GM18507 (cell line): Measurements from ENCODE around the gene FARP1.
"Not testable (repeated sequence)": the region's sequence is repeated elsewhere in the genome, so short reads cannot be mapped to it uniquely, and the experiment has no call there.

ENCODE experiments used
- DNase-seq: peaks from one replicate; pipeline ENCODE4 v3.0.0; 2011; ENCODE audit warnings: low read depth; ENCODE audit not compliant: insufficient read length; ENCODE audit errors: extremely low spot score
- FAIRE-seq: peaks from 2 replicates; lab custom pipeline; 2011; peaks lifted over from hg19 to GRCh38; lab: Jason Lieb, UNC

FARP1 gene

GRCh38 chr13:98366959-98367358, 224.1 kb downstream of the FARP1 start:
- DNase-seq, result no peak
- no peak for FAIRE-seq

- DNase-seq (no peak), FAIRE-seq (no peak)
These were observed 225.1 kb downstream of the FARP1 start for GRCh38 chr13:98368019-98368418.

- not testable (repeated sequence) for DNase-seq, FAIRE-seq
These were observed 226.6 kb downstream of the FARP1 start for GRCh38 chr13:98369520-98369919.

- DNase-seq (no peak), FAIRE-seq (no peak)
These were observed 227.4 kb downstream of the FARP1 start for GRCh38 chr13:98370261-98370660.

- no peak for DNase-seq
These were observed 228.1 kb downstream of the FARP1 start for GRCh38 chr13:98370806-98371515.

GRCh38 chr13:98371516-98372023, 228.7 kb downstream of the FARP1 start:
- FAIRE-seq (no peak), DNase-seq (no peak)

More at GRCh38 chr13:98370806-98371515, 228.1 kb downstream of the FARP1 start:
- FAIRE-seq, result no peak

- FAIRE-seq, result no peak
- DNase-seq, result no peak
These were observed 230.0 kb downstream of the FARP1 start for GRCh38 chr13:98372876-98373275.

- no peak for DNase-seq
These were observed 231.9 kb downstream of the FARP1 start for GRCh38 chr13:98374750-98375149.

GRCh38 chr13:98377635-98378378, 234.9 kb downstream of the FARP1 start:
- DNase-seq, result no peak
- FAIRE-seq, result no peak

More at GRCh38 chr13:98374750-98375149, 231.9 kb downstream of the FARP1 start:
- FAIRE-seq, result no peak

GRCh38 chr13:98384739-98385138, 241.8 kb downstream of the FARP1 start:
- no peak for DNase-seq
- FAIRE-seq, result no peak

GRCh38 chr13:98385606-98386005, 242.7 kb downstream of the FARP1 start:
- FAIRE-seq (no peak), DNase-seq (no peak)

- FAIRE-seq (no peak), DNase-seq (no peak)
These were observed 243.7 kb downstream of the FARP1 start for GRCh38 chr13:98386637-98387036.

- no peak for FAIRE-seq
- DNase-seq, result no peak
These were observed 246.4 kb downstream of the FARP1 start for GRCh38 chr13:98389319-98389718.

GRCh38 chr13:98390086-98390715, 247.3 kb downstream of the FARP1 start:
- FAIRE-seq (no peak), DNase-seq (no peak)

GRCh38 chr13:98393873-98394272, 251.0 kb downstream of the FARP1 start:
- FAIRE-seq (no peak), DNase-seq (no peak)

- FAIRE-seq (no peak), DNase-seq (no peak)
These were observed 252.1 kb downstream of the FARP1 start for GRCh38 chr13:98394820-98395510.

GRCh38 chr13:98396071-98396710, 253.3 kb downstream of the FARP1 start:
- DNase-seq, result no peak
- no peak for FAIRE-seq

- DNase-seq (no peak), FAIRE-seq (no peak)
These were observed 254.3 kb downstream of the FARP1 start for GRCh38 chr13:98397221-98397620.

GRCh38 chr13:98397861-98398260, 255.0 kb downstream of the FARP1 start:
- DNase-seq, result no peak

More at GRCh38 chr13:98397861-98398260, 255.0 kb downstream of the FARP1 start:
- FAIRE-seq, result no peak
